ENCODE results near the gene CCDC137. TPM values are rescaled to one million over a fixed set of nuclear protein-coding genes. Genes with fewer than 3 reads are reported as not detected.
A peak's percentile ranks its signal among the peaks of the same experiment; 100 is the strongest.

CCDC137 gene
- total RNA-seq, 2 experiments from 2014 or later: 37.4 to 42.3 TPM

- H3K36me3 Mint-ChIP-seq: peaks cover 44% of the 10 kb centered on the region
Measured at GRCh38 chr17:81703747-81704654, 37.5 kb downstream of the CCDC137 start.

DNA sequence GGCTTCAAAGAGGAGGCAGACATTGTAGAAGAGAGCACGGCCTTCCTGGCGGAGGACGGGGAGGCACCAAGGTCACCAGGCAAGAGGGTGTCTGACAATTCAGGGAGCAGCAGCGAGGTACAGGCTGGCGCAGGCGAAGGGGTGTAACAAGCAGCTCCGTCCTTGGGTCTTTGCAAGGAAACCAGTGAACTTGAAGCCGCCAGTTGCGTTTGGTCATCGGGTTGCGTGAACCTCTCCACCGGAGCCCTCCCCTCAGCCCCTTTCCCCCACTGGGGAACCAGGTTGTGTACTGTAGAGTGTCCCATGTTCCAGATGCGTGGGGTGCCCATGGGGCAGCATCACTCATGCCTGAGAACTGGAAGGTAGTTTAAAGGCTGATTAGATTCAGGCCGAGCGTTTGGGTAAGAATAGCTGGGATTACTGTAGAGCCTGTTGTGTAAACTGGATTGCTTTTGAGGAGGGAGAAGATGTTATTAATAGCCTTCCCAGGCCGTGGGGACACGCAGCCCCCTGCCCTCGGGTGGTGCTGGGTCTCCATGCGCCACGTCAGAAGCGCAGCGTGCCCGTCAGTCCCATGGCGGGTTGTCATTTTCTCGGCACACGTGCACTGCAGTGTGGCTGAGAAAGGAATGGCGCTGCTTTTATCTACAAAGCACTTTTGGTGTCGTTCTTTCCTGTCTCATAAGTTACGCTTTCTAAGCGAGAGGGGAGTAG, 39.1 kb downstream of the CCDC137 start:
- Mint-ChIP-seq H3K27me3 (no peaks in the 10 kb centered on the region), H3K9me3 (ENCODE audit: low read depth) (no peaks in the 10 kb centered on the region), H3K4me3 (peak overlapping the region; percentile 14), H3K4me1 (peaks cover 36% of the 10 kb centered on the region), H3K36me3 (peaks cover 39% of the 10 kb centered on the region), H3K27ac (no peak overlapping the region)
- CTCF ChIA-PET: interaction anchor here (0.7 to 1.2 kb wide), 4 partner anchors 10 to 30 kb away, joined by 3 to 4 read pairs (median 4); partner anchors contain the start of genes ARL16 and HGS
- ATAC-seq (no peak), DNase-seq (no peak)

More at GRCh38 chr17:81703747-81704654, 37.5 kb downstream of the CCDC137 start:
- ATAC-seq (no peak), DNase-seq (no peak)
- H3K9me3 Mint-ChIP-seq (ENCODE audit: low read depth): no peaks in the 10 kb centered on the region
- H3K27me3 Mint-ChIP-seq: no peaks in the 10 kb centered on the region
- H3K27ac Mint-ChIP-seq: peak overlapping the region; percentile 85
- H3K4me3 Mint-ChIP-seq: peak overlapping the region; percentile 90
- CTCF ChIA-PET: interaction anchor here (0.9 to 3.2 kb wide), 7 partner anchors 7 to 250 kb away, joined by 3 to 9 read pairs (median 7); partner anchors contain the start of genes ARL16 and HGS
- peaks cover 33% of the 10 kb centered on the region for H3K4me1 Mint-ChIP-seq

DNA sequence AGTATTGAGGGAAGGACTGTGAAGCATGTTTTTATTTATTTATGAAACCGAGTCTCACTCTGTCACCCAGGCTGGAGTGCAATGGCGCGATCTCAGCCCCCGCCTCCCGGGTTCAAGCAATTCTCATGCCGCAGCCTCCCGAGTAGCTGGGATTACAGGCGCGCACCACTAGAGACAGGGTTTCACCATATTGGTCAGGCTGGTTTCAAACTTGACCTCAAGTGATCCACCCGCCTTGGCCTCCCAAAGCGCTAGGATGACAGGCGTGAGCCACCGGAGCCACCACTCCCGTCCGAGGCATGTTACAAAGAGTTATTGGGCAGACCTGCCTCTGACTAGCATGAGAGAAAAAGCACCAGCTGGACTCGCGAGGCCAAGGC, 39.7 kb downstream of the CCDC137 start:
- H3K36me3 Mint-ChIP-seq: peaks cover 34% of the 10 kb centered on the region
- ATAC-seq (no peak), DNase-seq (no peak)
- CTCF ChIA-PET: interaction anchor here (1.2 kb wide), 1 partner anchor 23 kb away, joined by 3 read pairs; the partner anchor contains the start of genes ARL16 and HGS
- peaks cover 36% of the 10 kb centered on the region for H3K4me1 Mint-ChIP-seq
- H3K27ac Mint-ChIP-seq: no peak overlapping the region
- no peaks in the 10 kb centered on the region for H3K27me3 Mint-ChIP-seq
- H3K4me3 Mint-ChIP-seq: no peak overlapping the region
- no peaks in the 10 kb centered on the region for H3K9me3 Mint-ChIP-seq (ENCODE audit: low read depth)

DNA sequence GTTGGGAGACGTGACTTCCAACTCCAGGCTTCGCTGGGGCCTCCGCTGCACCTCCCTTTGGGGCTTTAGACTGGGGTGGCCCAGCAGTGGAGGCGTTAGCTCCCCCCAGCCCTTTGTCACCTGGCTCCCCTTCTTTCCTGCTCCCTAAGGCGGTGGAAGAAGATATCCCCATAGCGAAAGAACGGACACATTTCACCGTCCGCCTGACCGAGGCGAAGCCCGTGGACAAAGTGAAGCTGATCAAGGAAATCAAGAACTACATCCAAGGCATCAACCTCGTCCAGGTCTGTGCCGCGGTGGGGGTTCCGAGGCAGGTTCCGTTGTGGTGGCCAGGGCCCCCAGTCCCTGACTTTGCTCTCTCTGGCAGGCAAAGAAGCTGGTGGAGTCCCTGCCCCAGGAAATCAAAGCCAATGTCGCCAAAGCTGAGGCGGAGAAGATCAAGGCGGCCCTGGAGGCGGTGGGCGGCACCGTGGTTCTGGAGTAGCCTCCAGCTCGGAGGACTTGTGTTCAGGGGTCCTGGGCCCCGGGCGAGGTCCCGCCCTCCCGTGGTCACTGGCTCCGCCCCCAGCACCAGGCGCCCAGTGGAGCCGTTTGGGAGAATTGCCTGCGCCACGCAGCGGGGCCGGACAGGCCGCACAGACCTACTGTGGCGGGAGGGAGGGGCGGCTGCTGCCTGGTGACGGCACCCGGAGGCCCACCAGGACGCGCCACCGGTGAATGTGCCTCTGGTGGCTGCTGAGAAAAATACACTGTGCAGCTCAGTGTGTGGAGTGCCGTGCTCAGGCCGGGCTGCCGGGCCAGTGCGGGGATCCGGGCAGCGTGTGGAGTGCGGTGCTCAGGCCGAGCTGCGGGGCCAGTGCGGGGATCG, 40.5 kb downstream of the CCDC137 start:
- DNase-seq: no peak
- CTCF ChIA-PET: interaction anchor here (1.2 kb wide), 1 partner anchor 24 kb away, joined by 3 read pairs; the partner anchor contains the start of genes ARL16 and HGS
- H3K27me3 Mint-ChIP-seq: no peaks in the 10 kb centered on the region
- H3K4me1 Mint-ChIP-seq: peaks cover 34% of the 10 kb centered on the region
- H3K9me3 Mint-ChIP-seq (ENCODE audit: low read depth): no peaks in the 10 kb centered on the region
- no peak for ATAC-seq
- H3K4me3 Mint-ChIP-seq: no peak overlapping the region
- peaks cover 28% of the 10 kb centered on the region for H3K36me3 Mint-ChIP-seq
- no peak overlapping the region for H3K27ac Mint-ChIP-seq

- Mint-ChIP-seq H3K36me3 (peaks cover 22% of the 10 kb centered on the region), H3K9me3 (ENCODE audit: low read depth) (no peaks in the 10 kb centered on the region), H3K27ac (no peak overlapping the region), H3K4me3 (no peak overlapping the region), H3K27me3 (no peaks in the 10 kb centered on the region), H3K4me1 (peaks cover 34% of the 10 kb centered on the region)
- no peak for DNase-seq
- CTCF ChIA-PET: interaction anchor here (1.6 kb wide), 1 partner anchor 32 kb away, joined by 4 read pairs; no protein-coding TSS in a partner anchor
- ATAC-seq: no peak
Measured at GRCh38 chr17:81707725-81708646, 41.4 kb downstream of the CCDC137 start.

- Mint-ChIP-seq H3K36me3 (peaks cover 22% of the 10 kb centered on the region), H3K27ac (no peak overlapping the region), H3K4me3 (no peak overlapping the region), H3K9me3 (ENCODE audit: low read depth) (no peaks in the 10 kb centered on the region), H3K27me3 (no peaks in the 10 kb centered on the region), H3K4me1 (peaks cover 38% of the 10 kb centered on the region)
- no peak for ATAC-seq
- DNase-seq: no peak
- CTCF ChIA-PET: interaction anchor here (1.5 to 1.6 kb wide), 2 partner anchors 24 to 33 kb away, joined by 4 read pairs; partner anchors contain the start of genes ARL16 and HGS
Measured at GRCh38 chr17:81708739-81709185, 42.2 kb downstream of the CCDC137 start.

- peaks cover 33% of the 10 kb centered on the region for H3K4me1 Mint-ChIP-seq
- DNase-seq (peak; percentile 60), ATAC-seq (no peak)
- H3K36me3 Mint-ChIP-seq: peaks cover 14% of the 10 kb centered on the region
- no peaks in the 10 kb centered on the region for H3K9me3 Mint-ChIP-seq (ENCODE audit: low read depth)
- H3K27ac Mint-ChIP-seq: peak overlapping the region; percentile 83
- peak overlapping the region; percentile 54 for H3K4me3 Mint-ChIP-seq
- no peaks in the 10 kb centered on the region for H3K27me3 Mint-ChIP-seq
- CTCF ChIA-PET: interaction anchor here (0.8 to 1.4 kb wide), 3 partner anchors 8 to 96 kb away, joined by 3 to 8 read pairs (median 4); partner anchors contain the start of gene MRPL12
Measured at GRCh38 chr17:81710514-81711308, 44.2 kb downstream of the CCDC137 start.

DNA sequence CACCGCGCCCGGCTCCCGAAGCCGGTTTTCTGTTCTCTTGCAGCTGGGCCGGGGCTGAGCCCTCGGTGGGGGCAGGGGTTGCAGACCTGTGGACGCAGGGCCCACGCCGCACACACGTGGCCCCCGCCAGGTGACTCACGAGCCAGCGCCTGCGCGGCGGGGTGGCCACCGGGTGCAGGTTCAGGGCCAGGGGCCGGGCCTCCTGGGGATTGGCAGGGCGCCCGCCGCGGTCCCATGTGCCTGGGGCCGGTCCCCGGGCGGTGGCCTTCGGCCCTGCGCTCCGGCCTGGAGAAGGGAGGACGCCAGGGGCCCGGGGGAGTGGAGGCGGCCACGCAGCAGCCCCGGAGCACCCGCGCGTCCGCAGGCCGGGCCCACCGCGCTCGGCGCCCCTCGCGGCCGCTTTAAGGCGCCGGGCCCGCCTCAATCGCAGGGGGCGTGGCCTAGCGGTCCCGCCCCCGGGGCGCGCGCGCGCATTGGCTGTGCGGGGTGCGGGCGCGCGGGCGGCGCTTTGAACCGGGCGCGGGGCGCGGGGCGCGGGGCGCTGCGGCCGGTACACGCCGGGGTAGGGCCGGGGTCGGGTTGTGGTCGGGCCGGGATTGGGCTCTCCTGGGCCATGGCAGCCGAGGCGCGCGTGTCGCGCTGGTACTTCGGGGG, 45.4 kb downstream of the CCDC137 start, which contains the start of gene SLC25A10:
Gene SLC25A10, plus strand, starts transcription at position 471 of the 654 bp plus-strand sequence. Its CDS starts 143 bp downstream, at position 614.
- H3K4me3 Mint-ChIP-seq: peak within 1 kb of the TSS; percentile 81
- peaks cover 29% of the 10 kb centered on the region for H3K4me1 Mint-ChIP-seq
- peaks cover 4% of the 10 kb centered on the region for H3K36me3 Mint-ChIP-seq
- H3K27me3 Mint-ChIP-seq: no peaks in the 10 kb centered on the region
- peak; percentile 86 for ATAC-seq
- DNase-seq: peak; percentile 89
- H3K9me3 Mint-ChIP-seq (ENCODE audit: low read depth): no peaks in the 10 kb centered on the region
- H3K27ac Mint-ChIP-seq: peak within 1 kb of the TSS; percentile 83
- CTCF ChIA-PET: interaction anchor here (0.8 to 1.5 kb wide), 5 partner anchors 9 to 97 kb away, joined by 3 to 8 read pairs (median 6); partner anchors contain the start of gene MRPL12

GRCh38 chr17:81712468-81713003, 46.0 kb downstream of the CCDC137 start:
- CTCF ChIA-PET: interaction anchor here (1.1 to 2.1 kb wide), 4 partner anchors 10 to 29 kb away, joined by 3 to 10 read pairs (median 7); partner anchors contain the start of genes ARL16 and HGS
- no peaks in the 10 kb centered on the region for H3K27me3 Mint-ChIP-seq
- ATAC-seq (peak; percentile 32), DNase-seq (no peak)
- H3K4me3 Mint-ChIP-seq: peak overlapping the region; percentile 81
- no peaks in the 10 kb centered on the region for H3K9me3 Mint-ChIP-seq (ENCODE audit: low read depth)
- H3K36me3 Mint-ChIP-seq: peaks cover under 1% of the 10 kb centered on the region
- H3K27ac Mint-ChIP-seq: peak overlapping the region; percentile 69
- peaks cover 29% of the 10 kb centered on the region for H3K4me1 Mint-ChIP-seq

- H3K9me3 Mint-ChIP-seq (ENCODE audit: low read depth): no peaks in the 10 kb centered on the region
- H3K27me3 Mint-ChIP-seq: no peaks in the 10 kb centered on the region
- CTCF ChIA-PET: interaction anchor here (1.1 to 2.1 kb wide), 4 partner anchors 9 to 29 kb away, joined by 3 to 10 read pairs (median 7); partner anchors contain the start of genes ARL16 and HGS
- H3K4me3 Mint-ChIP-seq: peak overlapping the region; percentile 81
- peaks cover 29% of the 10 kb centered on the region for H3K4me1 Mint-ChIP-seq
- no peak for DNase-seq
- H3K36me3 Mint-ChIP-seq: peaks cover 2% of the 10 kb centered on the region
- H3K27ac Mint-ChIP-seq: peak overlapping the region; percentile 69
- ATAC-seq: no peak
Measured at GRCh38 chr17:81713004-81713555, 46.5 kb downstream of the CCDC137 start.
